Neural cell (in vitro differentiated cells): ENCODE results near the gene DLK1. TPM values are rescaled to one million over a fixed set of nuclear protein-coding genes. Genes with fewer than 3 reads are reported as not detected.

Experiments
- H2AFZ ChIP-seq: fragments of 200-600, 300-800 bp; sonication (generic), shearing (Covaris generic); 2 replicates; pipeline ENCODE4 v1.6.0; 2014; ENCODE audit warnings: low read depth, mild to moderate bottlenecking, antibody characterized with exemption, low read length, moderate library complexity
- H3F3A ChIP-seq: fragments of 200-600 bp; shearing (Covaris generic); 2 replicates; pipeline ENCODE4 v1.6.1; 2016; ENCODE audit warnings: mild to moderate bottlenecking, moderate library complexity, mixed read lengths, antibody characterized with exemption, low read length; ENCODE audit not compliant: insufficient read depth, poor library complexity, severe bottlenecking
- H3K27ac ChIP-seq: fragments of 200-600, 300-800 bp; sonication (generic), shearing (Covaris generic); 2 replicates; pipeline ENCODE4 v1.5.1; 2014; ENCODE audit warnings: mild to moderate bottlenecking, low read length, moderate library complexity
- H3K27me3 ChIP-seq: fragments of 300-800, 200-600 bp; sonication (generic), shearing (Covaris generic); 2 replicates; pipeline ENCODE4 v1.6.0; 2014; ENCODE audit warnings: mild to moderate bottlenecking, low read depth, low read length, moderate library complexity; ENCODE audit not compliant: insufficient read depth
- H3K36me3 ChIP-seq: fragments of 300-800, 200-600 bp; sonication (generic), shearing (Covaris generic); 2 replicates; pipeline ENCODE4 v1.5.1; 2014; ENCODE audit warnings: mild to moderate bottlenecking, antibody characterized with exemption, low read length, moderate library complexity; ENCODE audit not compliant: insufficient read depth
- H3K4me2 ChIP-seq: fragments of 300-800, 200-600 bp; sonication (generic), shearing (Covaris generic); 2 replicates; pipeline ENCODE4 v1.6.0; 2014; ENCODE audit warnings: mild to moderate bottlenecking, low read length
- H3K4me3 ChIP-seq: fragments of 300-800, 200-600 bp; sonication (generic), shearing (Covaris generic); 2 replicates; pipeline ENCODE4 v1.5.1; 2014; ENCODE audit warnings: mild to moderate bottlenecking, low read length, moderate library complexity
- H3K79me2 ChIP-seq: fragments of 200-600 bp; shearing (Covaris generic); replicated peaks from 2 replicates; pipeline ENCODE4 v1.6.0; 2014; ENCODE audit warnings: mild to moderate bottlenecking, low read length, moderate library complexity; ENCODE audit not compliant: insufficient read depth
- H3K9ac ChIP-seq: fragments of 300-800, 200-600 bp; sonication (generic), shearing (Covaris generic); 2 replicates; pipeline ENCODE4 v1.6.1; 2016; ENCODE audit warnings: mild to moderate bottlenecking, low read length, mixed read lengths
- H3K9me2 ChIP-seq: fragments of 200-600 bp; shearing (Covaris generic); 2 replicates; pipeline ENCODE4 v1.6.1; 2016; ENCODE audit warnings: mild to moderate bottlenecking, low read length, mixed read lengths; ENCODE audit not compliant: insufficient read depth
- H3K9me3 ChIP-seq: fragments of 200-600, 300-800 bp; sonication (generic), shearing (Covaris generic); 2 replicates; pipeline ENCODE4 v1.6.1; 2016; ENCODE audit warnings: mild to moderate bottlenecking, mixed run types, low read length, moderate library complexity, mixed read lengths
- H4K20me1 ChIP-seq: fragments of 200-600 bp; shearing (Covaris generic); 2 replicates; pipeline ENCODE4 v1.6.1; 2016; ENCODE audit warnings: mild to moderate bottlenecking, mixed run types; ENCODE audit not compliant: insufficient read depth
- EP300 ChIP-seq: fragments of 450-650 bp; conservative IDR thresholded peaks from 2 replicates; pipeline ENCODE4 v1.6.1; 2014; ENCODE audit warnings: antibody characterized with exemption, mild to moderate bottlenecking, moderate library complexity; ENCODE audit not compliant: poor library complexity, severe bottlenecking
- EZH2 ChIP-seq: fragments of 200-600, 300-800 bp; shearing (Covaris generic), sonication (generic); IDR thresholded peaks from 2 replicates; pipeline ENCODE4 v1.6.1; 2014; ENCODE audit warnings: antibody characterized with exemption, low read length, borderline replicate concordance, mild to moderate bottlenecking; ENCODE audit not compliant: insufficient read depth, poor library complexity, severe bottlenecking
- MXI1 ChIP-seq: fragments of 450-650 bp; conservative IDR thresholded peaks from 2 replicates; pipeline ENCODE4 v1.6.1; 2014; ENCODE audit warnings: antibody characterized with exemption, mild to moderate bottlenecking; ENCODE audit not compliant: poor library complexity, severe bottlenecking
- POLR2AphosphoS5 ChIP-seq: IDR thresholded peaks from 2 replicates; pipeline ENCODE4 v1.6.1; 2012
- RAD21 ChIP-seq: fragments of 450-650 bp; conservative IDR thresholded peaks from 2 replicates; pipeline ENCODE4 v1.6.1; 2014; ENCODE audit warnings: antibody characterized with exemption, mild to moderate bottlenecking, moderate library complexity
- SMC3 ChIP-seq: fragments of 450-650 bp; conservative IDR thresholded peaks from 2 replicates; pipeline ENCODE4 v1.6.1; 2014; ENCODE audit warnings: antibody characterized with exemption, mild to moderate bottlenecking, moderate library complexity; ENCODE audit not compliant: poor library complexity
- TAF1 ChIP-seq: IDR thresholded peaks from 2 replicates; pipeline ENCODE4 v1.6.1; 2012; ENCODE audit warnings: low read depth
- polyA plus RNA-seq: library from polyadenylated mRNA; depleted of rRNA; stranded (reverse); fragments of >200 nt; gene quantifications from 2 replicates; pipeline ENCODE4 v1.2.3, GENCODE V29; 2014
- TF ChIP-seq, protein P1 (sequence below): fragments of 450-650 bp; IDR thresholded peaks from 2 replicates; pipeline ENCODE4 v1.5.1; 2014; ENCODE audit warnings: antibody characterized with exemption, mild to moderate bottlenecking, moderate library complexity; ENCODE audit not compliant: poor library complexity, severe bottlenecking
- TF ChIP-seq, protein P2 (sequence below): IDR thresholded peaks from 2 replicates; pipeline ENCODE4 v1.6.1; 2012; ENCODE audit warnings: borderline replicate concordance

The DLK1 gene
- polyA plus RNA-seq, 1 donor from 2014 or later = 6.8 TPM

GRCh38 chr14:100785338-100785615 is 58.6 kb downstream of the DLK1 start:
- Histone ChIP-seq H3K4me2 (no peak overlapping the region), H3K27me3 (no peaks in the 10 kb centered on the region), H3K9ac (no peak overlapping the region), H3K4me3 (no peak overlapping the region), H3K27ac (no peak overlapping the region), H3F3A (no peaks in the 10 kb centered on the region), H3K36me3 (no peaks in the 10 kb centered on the region), H2AFZ (no peak overlapping the region), H3K79me2 (no peaks in the 10 kb centered on the region), H4K20me1 (no peaks in the 10 kb centered on the region), H3K9me2 (no peaks in the 10 kb centered on the region), H3K9me3 (no peaks in the 10 kb centered on the region)
- TF ChIP-seq RAD21 (no peak), TAF1 (no peak)

DNA sequence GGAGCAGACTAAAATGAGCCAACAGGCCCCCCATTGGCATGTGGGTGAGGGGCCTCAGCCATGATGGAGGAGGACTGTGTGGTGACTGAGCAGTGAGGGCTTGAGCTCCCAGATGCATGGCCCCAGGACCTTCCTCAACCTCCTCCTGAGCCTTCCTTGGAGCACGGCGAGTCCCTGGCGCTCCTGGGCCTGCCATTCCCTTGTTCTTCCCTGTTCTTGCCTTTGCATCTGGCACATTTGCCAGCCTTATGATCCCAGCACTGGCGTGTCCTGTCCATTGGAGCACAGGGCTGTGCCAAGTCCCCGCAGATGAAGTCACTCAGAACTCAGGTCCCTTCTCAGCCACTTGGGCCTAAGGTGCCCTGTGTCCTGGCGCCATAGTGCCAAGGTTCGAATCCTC is 58.9 kb downstream of the DLK1 start:
- TF ChIP-seq EZH2 (no peak), SMC3 (no peak), TAF1 (no peak), RAD21 (no peak), EP300 (no peak), POLR2AphosphoS5 (no peak), MXI1 (no peak)
- TF ChIP-seq, protein P1, sequence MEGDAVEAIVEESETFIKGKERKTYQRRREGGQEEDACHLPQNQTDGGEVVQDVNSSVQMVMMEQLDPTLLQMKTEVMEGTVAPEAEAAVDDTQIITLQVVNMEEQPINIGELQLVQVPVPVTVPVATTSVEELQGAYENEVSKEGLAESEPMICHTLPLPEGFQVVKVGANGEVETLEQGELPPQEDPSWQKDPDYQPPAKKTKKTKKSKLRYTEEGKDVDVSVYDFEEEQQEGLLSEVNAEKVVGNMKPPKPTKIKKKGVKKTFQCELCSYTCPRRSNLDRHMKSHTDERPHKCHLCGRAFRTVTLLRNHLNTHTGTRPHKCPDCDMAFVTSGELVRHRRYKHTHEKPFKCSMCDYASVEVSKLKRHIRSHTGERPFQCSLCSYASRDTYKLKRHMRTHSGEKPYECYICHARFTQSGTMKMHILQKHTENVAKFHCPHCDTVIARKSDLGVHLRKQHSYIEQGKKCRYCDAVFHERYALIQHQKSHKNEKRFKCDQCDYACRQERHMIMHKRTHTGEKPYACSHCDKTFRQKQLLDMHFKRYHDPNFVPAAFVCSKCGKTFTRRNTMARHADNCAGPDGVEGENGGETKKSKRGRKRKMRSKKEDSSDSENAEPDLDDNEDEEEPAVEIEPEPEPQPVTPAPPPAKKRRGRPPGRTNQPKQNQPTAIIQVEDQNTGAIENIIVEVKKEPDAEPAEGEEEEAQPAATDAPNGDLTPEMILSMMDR = no peak
- TF ChIP-seq, protein P2, sequence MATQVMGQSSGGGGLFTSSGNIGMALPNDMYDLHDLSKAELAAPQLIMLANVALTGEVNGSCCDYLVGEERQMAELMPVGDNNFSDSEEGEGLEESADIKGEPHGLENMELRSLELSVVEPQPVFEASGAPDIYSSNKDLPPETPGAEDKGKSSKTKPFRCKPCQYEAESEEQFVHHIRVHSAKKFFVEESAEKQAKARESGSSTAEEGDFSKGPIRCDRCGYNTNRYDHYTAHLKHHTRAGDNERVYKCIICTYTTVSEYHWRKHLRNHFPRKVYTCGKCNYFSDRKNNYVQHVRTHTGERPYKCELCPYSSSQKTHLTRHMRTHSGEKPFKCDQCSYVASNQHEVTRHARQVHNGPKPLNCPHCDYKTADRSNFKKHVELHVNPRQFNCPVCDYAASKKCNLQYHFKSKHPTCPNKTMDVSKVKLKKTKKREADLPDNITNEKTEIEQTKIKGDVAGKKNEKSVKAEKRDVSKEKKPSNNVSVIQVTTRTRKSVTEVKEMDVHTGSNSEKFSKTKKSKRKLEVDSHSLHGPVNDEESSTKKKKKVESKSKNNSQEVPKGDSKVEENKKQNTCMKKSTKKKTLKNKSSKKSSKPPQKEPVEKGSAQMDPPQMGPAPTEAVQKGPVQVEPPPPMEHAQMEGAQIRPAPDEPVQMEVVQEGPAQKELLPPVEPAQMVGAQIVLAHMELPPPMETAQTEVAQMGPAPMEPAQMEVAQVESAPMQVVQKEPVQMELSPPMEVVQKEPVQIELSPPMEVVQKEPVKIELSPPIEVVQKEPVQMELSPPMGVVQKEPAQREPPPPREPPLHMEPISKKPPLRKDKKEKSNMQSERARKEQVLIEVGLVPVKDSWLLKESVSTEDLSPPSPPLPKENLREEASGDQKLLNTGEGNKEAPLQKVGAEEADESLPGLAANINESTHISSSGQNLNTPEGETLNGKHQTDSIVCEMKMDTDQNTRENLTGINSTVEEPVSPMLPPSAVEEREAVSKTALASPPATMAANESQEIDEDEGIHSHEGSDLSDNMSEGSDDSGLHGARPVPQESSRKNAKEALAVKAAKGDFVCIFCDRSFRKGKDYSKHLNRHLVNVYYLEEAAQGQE = no peak
- H3K4me2 ChIP-seq = no peak overlapping the region
- no peak overlapping the region for H3K9ac ChIP-seq
- no peaks in the 10 kb centered on the region for H4K20me1 ChIP-seq
- H3K79me2 ChIP-seq = no peaks in the 10 kb centered on the region
- no peak overlapping the region for H2AFZ ChIP-seq
- H3K9me2 ChIP-seq = no peaks in the 10 kb centered on the region
- H3K9me3 ChIP-seq = no peaks in the 10 kb centered on the region
- H3F3A ChIP-seq = no peaks in the 10 kb centered on the region
- no peak overlapping the region for H3K27ac ChIP-seq
- no peaks in the 10 kb centered on the region for H3K36me3 ChIP-seq
- H3K27me3 ChIP-seq = no peaks in the 10 kb centered on the region
- no peak overlapping the region for H3K4me3 ChIP-seq

GRCh38 chr14:100786131-100786530 is 59.4 kb downstream of the DLK1 start:
- H3F3A ChIP-seq = no peaks in the 10 kb centered on the region
- H3K9me2 ChIP-seq = no peaks in the 10 kb centered on the region
- no peaks in the 10 kb centered on the region for H3K36me3 ChIP-seq
- TF ChIP-seq, protein P1 = no peak
- no peak for TF ChIP-seq POLR2AphosphoS5
- no peak for TF ChIP-seq EZH2
- no peak for TF ChIP-seq TAF1
- TF ChIP-seq, protein P2 = no peak
- no peak for TF ChIP-seq EP300
- no peak for TF ChIP-seq MXI1
- TF ChIP-seq RAD21 = no peak
- no peak for TF ChIP-seq SMC3
- no peaks in the 10 kb centered on the region for H3K27me3 ChIP-seq
- no peak overlapping the region for H2AFZ ChIP-seq
- no peaks in the 10 kb centered on the region for H3K79me2 ChIP-seq
- no peak overlapping the region for H3K4me3 ChIP-seq
- H3K27ac ChIP-seq = no peak overlapping the region
- H3K4me2 ChIP-seq = no peak overlapping the region
- no peak overlapping the region for H3K9ac ChIP-seq
- H4K20me1 ChIP-seq = no peaks in the 10 kb centered on the region
- no peaks in the 10 kb centered on the region for H3K9me3 ChIP-seq
